HEK293 (cell line): ENCODE results near the gene CIRBP.
A peak's percentile ranks its signal among the peaks of the same experiment; 100 is the strongest.

Experiments
- CTCF ChIA-PET: fragments of 350-600 bp; formaldehyde crosslinking; extraction: SDS; loops from one replicate; lab custom pipeline; 2021; ENCODE audit warnings: antibody characterized with exemption; lab: Yijun Ruan, JAX
- POLR2A ChIA-PET: fragments of 300-600 bp; formaldehyde crosslinking; extraction: SDS; loops from one replicate; lab custom pipeline; 2020; ENCODE audit warnings: antibody characterized with exemption, inconsistent platforms; lab: Yijun Ruan, JAX
- H3K27ac ChIP-seq: fragments of 200-500 bp; sonication (Bioruptor generic); 2 replicates; pipeline ENCODE4 v1.5.1; 2014; ENCODE audit warnings: low read depth, low read length, control low read depth, inconsistent platforms; ENCODE audit errors: extremely low read depth
- H3K36me3 ChIP-seq, 2 experiments: fragments of 200-500 bp in 1 of 2; sonication (Bioruptor generic) in 1 of 2; 1 replicate in 1 of 2; 2 replicates in 1 of 2; pipeline ENCODE4 v1.5.1; 2014 to 2017; ENCODE audit warnings: inconsistent platforms in 2 of 2, low read length in 2 of 2; ENCODE audit not compliant: control insufficient read depth in 2 of 2, insufficient read depth in 1 of 2
- H3K4me1 ChIP-seq: fragments of 200-500 bp; sonication (Bioruptor generic); 2 replicates; pipeline ENCODE4 v1.5.1; 2014; ENCODE audit warnings: mild to moderate bottlenecking, low read length, inconsistent platforms; ENCODE audit not compliant: control insufficient read depth, insufficient read depth
- H3K4me3 ChIP-seq: 2 replicates; pipeline ENCODE4 v1.5.1; 2011; ENCODE audit warnings: low read depth, mild to moderate bottlenecking, control low read depth, low read length, moderate library complexity
- H3K9me3 ChIP-seq: fragments of 200-500 bp; sonication (Bioruptor generic); 2 replicates; pipeline ENCODE4 v1.5.1; 2014; ENCODE audit warnings: low read depth, low read length, inconsistent platforms; ENCODE audit not compliant: control insufficient read depth, insufficient read depth
- GLIS2 ChIP-seq: fragments of 450-650 bp; formaldehyde crosslinking; IDR thresholded peaks from 2 replicates; pipeline ENCODE4 v1.5.1; 2016; ENCODE audit warnings: missing biosample characterization, missing genetic modification characterization
- KLF1 ChIP-seq: fragments of 450-650 bp; formaldehyde crosslinking; IDR thresholded peaks from 2 replicates; pipeline ENCODE4 v1.5.1; 2016; ENCODE audit warnings: missing biosample characterization, missing genetic modification characterization
- KLF10 ChIP-seq: fragments of 450-650 bp; IDR thresholded peaks from 2 replicates; pipeline ENCODE4 v1.5.1; 2018; ENCODE audit warnings: missing biosample characterization, mild to moderate bottlenecking, missing genetic modification characterization
- KLF16 ChIP-seq: fragments of 450-650 bp; formaldehyde crosslinking; IDR thresholded peaks from 2 replicates; pipeline ENCODE4 v1.5.1; 2017; ENCODE audit warnings: missing biosample characterization, missing genetic modification characterization
- KLF7 ChIP-seq: fragments of 450-650 bp; formaldehyde crosslinking; IDR thresholded peaks from 2 replicates; pipeline ENCODE4 v1.5.1; 2016; ENCODE audit warnings: missing biosample characterization, missing genetic modification characterization, borderline replicate concordance
- KLF9 ChIP-seq: fragments of 450-650 bp; formaldehyde crosslinking; IDR thresholded peaks from 2 replicates; pipeline ENCODE4 v1.5.1; 2016; ENCODE audit warnings: missing biosample characterization, missing genetic modification characterization, low read depth
- MYNN ChIP-seq: fragments of 450-650 bp; formaldehyde crosslinking; IDR thresholded peaks from 2 replicates; pipeline ENCODE4 v1.5.1; 2016; ENCODE audit warnings: missing biosample characterization, missing genetic modification characterization, borderline replicate concordance
- SCRT1 ChIP-seq: fragments of 450-650 bp; formaldehyde crosslinking; IDR thresholded peaks from 2 replicates; pipeline ENCODE4 v1.5.1; 2016; ENCODE audit warnings: missing biosample characterization, missing genetic modification characterization, borderline replicate concordance
- SP2 ChIP-seq: fragments of 450-650 bp; formaldehyde crosslinking; IDR thresholded peaks from 2 replicates; pipeline ENCODE4 v1.5.1; 2016; ENCODE audit warnings: missing biosample characterization, missing genetic modification characterization
- SP3 ChIP-seq: fragments of 450-650 bp; formaldehyde crosslinking; IDR thresholded peaks from 2 replicates; pipeline ENCODE4 v1.5.1; 2016; ENCODE audit warnings: missing biosample characterization, missing genetic modification characterization
- ZFHX2 ChIP-seq: fragments of 450-650 bp; formaldehyde crosslinking; conservative IDR thresholded peaks from 2 replicates; pipeline ENCODE4 v1.5.1; 2016; ENCODE audit warnings: missing biosample characterization, missing genetic modification characterization
- ZNF146 ChIP-seq: fragments of 450-650 bp; formaldehyde crosslinking; IDR thresholded peaks from 2 replicates; pipeline ENCODE4 v1.5.1; 2016; ENCODE audit warnings: missing biosample characterization, missing genetic modification characterization
- ZNF391 ChIP-seq: fragments of 450-650 bp; formaldehyde crosslinking; IDR thresholded peaks from 2 replicates; pipeline ENCODE4 v1.5.1; 2016; ENCODE audit warnings: low read depth, missing biosample characterization, missing genetic modification characterization, borderline replicate concordance
- ZNF629 ChIP-seq: fragments of 450-650 bp; formaldehyde crosslinking; IDR thresholded peaks from 2 replicates; pipeline ENCODE4 v1.5.1; 2017; ENCODE audit warnings: missing biosample characterization, missing genetic modification characterization
- ZNF660 ChIP-seq: fragments of 450-650 bp; IDR thresholded peaks from 2 replicates; pipeline ENCODE4 v1.5.1; 2018; ENCODE audit warnings: missing biosample characterization, mild to moderate bottlenecking, missing genetic modification characterization
- TF ChIP-seq, protein P1 (sequence below): fragments of 450-650 bp; formaldehyde crosslinking; IDR thresholded peaks from 2 replicates; pipeline ENCODE4 v1.5.1; 2016; ENCODE audit warnings: missing biosample characterization, missing genetic modification characterization
- TF ChIP-seq, protein P2 (sequence below): fragments of 450-650 bp; formaldehyde crosslinking; IDR thresholded peaks from 2 replicates; pipeline ENCODE4 v1.5.1; 2016; ENCODE audit warnings: missing biosample characterization, missing genetic modification characterization
- TF ChIP-seq, protein P3 (sequence below): fragments of 450-650 bp; formaldehyde crosslinking; IDR thresholded peaks from 2 replicates; pipeline ENCODE4 v1.5.1; 2016; ENCODE audit warnings: missing biosample characterization, missing genetic modification characterization
- TF ChIP-seq, protein P4 (sequence below): fragments of 450-650 bp; formaldehyde crosslinking; optimal IDR thresholded peaks from 2 replicates; pipeline ENCODE3; 2016; ENCODE audit warnings: missing biosample characterization, mild to moderate bottlenecking, missing genetic modification characterization
- TF ChIP-seq, protein P5 (sequence below): sonication (generic); formaldehyde crosslinking; IDR thresholded peaks from 2 replicates; pipeline ENCODE4 v1.8.1; 2022; ENCODE audit warnings: mild to moderate bottlenecking, moderate library complexity, missing genetic modification reagents

The CIRBP gene

DNA sequence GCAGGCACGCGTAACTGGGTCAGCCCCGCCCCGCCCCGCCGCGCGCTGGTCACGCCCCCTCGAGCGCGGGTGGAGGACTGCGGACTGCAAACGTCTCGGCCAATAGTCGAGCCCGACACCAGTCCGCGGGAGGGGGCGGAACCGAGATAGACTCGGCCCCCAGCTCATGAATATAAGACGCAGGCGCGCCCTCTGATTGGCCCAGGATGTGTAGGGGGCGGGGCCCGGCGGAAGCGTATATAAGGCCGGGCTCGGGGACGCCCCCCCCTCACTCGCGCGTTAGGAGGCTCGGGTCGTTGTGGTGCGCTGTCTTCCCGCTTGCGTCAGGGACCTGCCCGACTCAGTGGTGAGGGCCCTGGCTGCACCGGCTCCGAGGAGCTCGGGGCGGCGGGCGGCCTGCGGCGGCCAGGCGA is at the start of gene CIRBP:
CIRBP (plus strand) TSS at position 268 of the 413 bp plus-strand sequence. CDS start 1,602 bp downstream, outside the sequence.
- Histone ChIP-seq H3K36me3 (peaks cover 4 to 43% of the 10 kb centered on the region in 2 experiments; a peak in 2 of 3 replicates), H3K27ac (peak within 1 kb of the TSS; percentile 99), H3K4me1 (peaks cover 20% of the 10 kb centered on the region), H3K9me3 (no peaks in the 10 kb centered on the region), H3K4me3 (peak within 1 kb of the TSS; percentile 44)
- ChIA-PET POLR2A (interaction anchor here (0.5 to 7.7 kb wide), 71 partner anchors 8 to 530 kb away, joined by 3 to 407 read pairs (median 4); partner anchors contain the start of genes ABCA7, ATP5F1D, CNN2 and GPX4), CTCF (interaction anchor here (0.6 to 11.3 kb wide), 6 partner anchors 10 to 346 kb away, joined by 3 to 299 read pairs (median 4); no protein-coding TSS in a partner anchor)
- TF ChIP-seq SP2 (tag by site-specific recombination) (peak; percentile 98), KLF9 (tag by site-specific recombination) (peak; percentile 98), KLF7 (tag by site-specific recombination) (no peak), SP3 (tag by site-specific recombination) (peak; percentile 95), GLIS2 (tag by site-specific recombination) (peak; percentile 79; the same call in 1 of the 2 replicates), MYNN (tag by site-specific recombination) (no peak), KLF16 (peak; percentile 81; the same call in 1 of the 2 replicates), SCRT1 (tag by site-specific recombination) (no peak), ZNF629 (0 out of 2 replicates have a peak, but pooled peaks have one; percentile 3), ZNF660 (peak; percentile 97; the same call in 1 of the 2 replicates), ZNF146 (tag by site-specific recombination) (no peak), KLF10 (tag by site-specific recombination) (peak; percentile 64), ZNF391 (tag by site-specific recombination) (no peak), ZFHX2 (tag by site-specific recombination) (no peak; the same call in 1 of the 2 replicates), KLF1 (tag by site-specific recombination) (peak; percentile 80)
- TF ChIP-seq, protein P1, sequence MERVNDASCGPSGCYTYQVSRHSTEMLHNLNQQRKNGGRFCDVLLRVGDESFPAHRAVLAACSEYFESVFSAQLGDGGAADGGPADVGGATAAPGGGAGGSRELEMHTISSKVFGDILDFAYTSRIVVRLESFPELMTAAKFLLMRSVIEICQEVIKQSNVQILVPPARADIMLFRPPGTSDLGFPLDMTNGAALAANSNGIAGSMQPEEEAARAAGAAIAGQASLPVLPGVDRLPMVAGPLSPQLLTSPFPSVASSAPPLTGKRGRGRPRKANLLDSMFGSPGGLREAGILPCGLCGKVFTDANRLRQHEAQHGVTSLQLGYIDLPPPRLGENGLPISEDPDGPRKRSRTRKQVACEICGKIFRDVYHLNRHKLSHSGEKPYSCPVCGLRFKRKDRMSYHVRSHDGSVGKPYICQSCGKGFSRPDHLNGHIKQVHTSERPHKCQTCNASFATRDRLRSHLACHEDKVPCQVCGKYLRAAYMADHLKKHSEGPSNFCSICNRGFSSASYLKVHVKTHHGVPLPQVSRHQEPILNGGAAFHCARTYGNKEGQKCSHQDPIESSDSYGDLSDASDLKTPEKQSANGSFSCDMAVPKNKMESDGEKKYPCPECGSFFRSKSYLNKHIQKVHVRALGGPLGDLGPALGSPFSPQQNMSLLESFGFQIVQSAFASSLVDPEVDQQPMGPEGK = peak; percentile 94
- TF ChIP-seq, protein P2, sequence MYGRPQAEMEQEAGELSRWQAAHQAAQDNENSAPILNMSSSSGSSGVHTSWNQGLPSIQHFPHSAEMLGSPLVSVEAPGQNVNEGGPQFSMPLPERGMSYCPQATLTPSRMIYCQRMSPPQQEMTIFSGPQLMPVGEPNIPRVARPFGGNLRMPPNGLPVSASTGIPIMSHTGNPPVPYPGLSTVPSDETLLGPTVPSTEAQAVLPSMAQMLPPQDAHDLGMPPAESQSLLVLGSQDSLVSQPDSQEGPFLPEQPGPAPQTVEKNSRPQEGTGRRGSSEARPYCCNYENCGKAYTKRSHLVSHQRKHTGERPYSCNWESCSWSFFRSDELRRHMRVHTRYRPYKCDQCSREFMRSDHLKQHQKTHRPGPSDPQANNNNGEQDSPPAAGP (tag by site-specific recombination) = peak; percentile 19; the same call in 1 of the 2 replicates
- TF ChIP-seq, protein P3, sequence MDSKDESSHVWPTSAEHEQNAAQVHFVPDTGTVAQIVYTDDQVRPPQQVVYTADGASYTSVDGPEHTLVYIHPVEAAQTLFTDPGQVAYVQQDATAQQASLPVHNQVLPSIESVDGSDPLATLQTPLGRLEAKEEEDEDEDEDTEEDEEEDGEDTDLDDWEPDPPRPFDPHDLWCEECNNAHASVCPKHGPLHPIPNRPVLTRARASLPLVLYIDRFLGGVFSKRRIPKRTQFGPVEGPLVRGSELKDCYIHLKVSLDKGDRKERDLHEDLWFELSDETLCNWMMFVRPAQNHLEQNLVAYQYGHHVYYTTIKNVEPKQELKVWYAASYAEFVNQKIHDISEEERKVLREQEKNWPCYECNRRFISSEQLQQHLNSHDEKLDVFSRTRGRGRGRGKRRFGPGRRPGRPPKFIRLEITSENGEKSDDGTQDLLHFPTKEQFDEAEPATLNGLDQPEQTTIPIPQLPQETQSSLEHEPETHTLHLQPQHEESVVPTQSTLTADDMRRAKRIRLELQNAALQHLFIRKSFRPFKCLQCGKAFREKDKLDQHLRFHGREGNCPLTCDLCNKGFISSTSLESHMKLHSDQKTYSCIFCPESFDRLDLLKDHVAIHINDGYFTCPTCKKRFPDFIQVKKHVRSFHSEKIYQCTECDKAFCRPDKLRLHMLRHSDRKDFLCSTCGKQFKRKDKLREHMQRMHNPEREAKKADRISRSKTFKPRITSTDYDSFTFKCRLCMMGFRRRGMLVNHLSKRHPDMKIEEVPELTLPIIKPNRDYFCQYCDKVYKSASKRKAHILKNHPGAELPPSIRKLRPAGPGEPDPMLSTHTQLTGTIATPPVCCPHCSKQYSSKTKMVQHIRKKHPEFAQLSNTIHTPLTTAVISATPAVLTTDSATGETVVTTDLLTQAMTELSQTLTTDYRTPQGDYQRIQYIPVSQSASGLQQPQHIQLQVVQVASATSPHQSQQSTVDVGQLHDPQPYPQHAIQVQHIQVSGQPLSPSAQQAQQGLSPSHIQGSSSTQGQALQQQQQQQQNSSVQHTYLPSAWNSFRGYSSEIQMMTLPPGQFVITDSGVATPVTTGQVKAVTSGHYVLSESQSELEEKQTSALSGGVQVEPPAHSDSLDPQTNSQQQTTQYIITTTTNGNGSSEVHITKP (tag by site-specific recombination) = peak; percentile 38
- TF ChIP-seq, protein P4, sequence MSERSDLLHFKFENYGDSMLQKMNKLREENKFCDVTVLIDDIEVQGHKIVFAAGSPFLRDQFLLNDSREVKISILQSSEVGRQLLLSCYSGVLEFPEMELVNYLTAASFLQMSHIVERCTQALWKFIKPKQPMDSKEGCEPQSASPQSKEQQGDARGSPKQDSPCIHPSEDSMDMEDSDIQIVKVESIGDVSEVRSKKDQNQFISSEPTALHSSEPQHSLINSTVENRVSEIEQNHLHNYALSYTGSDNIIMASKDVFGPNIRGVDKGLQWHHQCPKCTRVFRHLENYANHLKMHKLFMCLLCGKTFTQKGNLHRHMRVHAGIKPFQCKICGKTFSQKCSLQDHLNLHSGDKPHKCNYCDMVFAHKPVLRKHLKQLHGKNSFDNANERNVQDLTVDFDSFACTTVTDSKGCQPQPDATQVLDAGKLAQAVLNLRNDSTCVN (tag by site-specific recombination) = peak; percentile 81
- TF ChIP-seq, protein P5, sequence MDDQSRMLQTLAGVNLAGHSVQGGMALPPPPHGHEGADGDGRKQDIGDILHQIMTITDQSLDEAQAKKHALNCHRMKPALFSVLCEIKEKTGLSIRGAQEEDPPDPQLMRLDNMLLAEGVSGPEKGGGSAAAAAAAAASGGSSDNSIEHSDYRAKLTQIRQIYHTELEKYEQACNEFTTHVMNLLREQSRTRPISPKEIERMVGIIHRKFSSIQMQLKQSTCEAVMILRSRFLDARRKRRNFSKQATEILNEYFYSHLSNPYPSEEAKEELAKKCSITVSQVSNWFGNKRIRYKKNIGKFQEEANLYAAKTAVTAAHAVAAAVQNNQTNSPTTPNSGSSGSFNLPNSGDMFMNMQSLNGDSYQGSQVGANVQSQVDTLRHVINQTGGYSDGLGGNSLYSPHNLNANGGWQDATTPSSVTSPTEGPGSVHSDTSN (CRISPR knock-in tag) = peak; percentile 18; the same call in 1 of the 2 replicates
